HEK293 (cell line): ENCODE measurements around the gene INPP5A.
"Not testable (repeated sequence)": the region's sequence is repeated elsewhere in the genome, so short reads cannot be mapped to it uniquely, and the experiment has no call there.

ENCODE experiments used
- CTCF ChIA-PET: fragments of 350-600 bp; formaldehyde crosslinking; extraction: SDS; loops from one replicate; lab custom pipeline; 2021; ENCODE audit warnings: antibody characterized with exemption; lab: Yijun Ruan, JAX
- POLR2A ChIA-PET: fragments of 300-600 bp; formaldehyde crosslinking; extraction: SDS; loops from one replicate; lab custom pipeline; 2020; ENCODE audit warnings: antibody characterized with exemption, inconsistent platforms; lab: Yijun Ruan, JAX
- H3K27ac ChIP-seq: fragments of 200-500 bp; sonication (Bioruptor generic); 2 replicates; pipeline ENCODE4 v1.5.1; 2014; ENCODE audit warnings: low read depth, low read length, control low read depth, inconsistent platforms; ENCODE audit errors: extremely low read depth
- H3K36me3 ChIP-seq, 2 experiments: fragments of 200-500 bp in 1 of 2; sonication (Bioruptor generic) in 1 of 2; 1 replicate in 1 of 2; 2 replicates in 1 of 2; pipeline ENCODE4 v1.5.1; 2014 to 2017; ENCODE audit warnings: inconsistent platforms in 2 of 2, low read length in 2 of 2; ENCODE audit not compliant: control insufficient read depth in 2 of 2, insufficient read depth in 1 of 2
- H3K4me1 ChIP-seq: fragments of 200-500 bp; sonication (Bioruptor generic); 2 replicates; pipeline ENCODE4 v1.5.1; 2014; ENCODE audit warnings: mild to moderate bottlenecking, low read length, inconsistent platforms; ENCODE audit not compliant: control insufficient read depth, insufficient read depth
- H3K4me3 ChIP-seq: 2 replicates; pipeline ENCODE4 v1.5.1; 2011; ENCODE audit warnings: low read depth, mild to moderate bottlenecking, control low read depth, low read length, moderate library complexity
- H3K9me3 ChIP-seq: fragments of 200-500 bp; sonication (Bioruptor generic); 2 replicates; pipeline ENCODE4 v1.5.1; 2014; ENCODE audit warnings: low read depth, low read length, inconsistent platforms; ENCODE audit not compliant: control insufficient read depth, insufficient read depth
- CTCF ChIP-seq: fragments of 450-650 bp; formaldehyde crosslinking; IDR thresholded peaks from 2 replicates; pipeline ENCODE4 v1.5.1; 2016; ENCODE audit warnings: missing biosample characterization, missing genetic modification characterization
- EGR2 ChIP-seq: fragments of 450-650 bp; formaldehyde crosslinking; IDR thresholded peaks from 2 replicates; pipeline ENCODE4 v1.5.1; 2016; ENCODE audit warnings: low read depth, missing biosample characterization, missing genetic modification characterization
- FEZF1 ChIP-seq: fragments of 450-650 bp; formaldehyde crosslinking; IDR thresholded peaks from 2 replicates; pipeline ENCODE4 v1.5.1; 2016; ENCODE audit warnings: missing biosample characterization, missing genetic modification characterization
- PATZ1 ChIP-seq: fragments of 450-650 bp; formaldehyde crosslinking; IDR thresholded peaks from 2 replicates; pipeline ENCODE4 v1.5.1; 2016; ENCODE audit warnings: missing biosample characterization, missing genetic modification characterization
- REPIN1 ChIP-seq: fragments of 450-650 bp; formaldehyde crosslinking; IDR thresholded peaks from 2 replicates; pipeline ENCODE4 v1.5.1; 2017; ENCODE audit warnings: missing biosample characterization, missing genetic modification characterization, low read depth
- SP3 ChIP-seq: fragments of 450-650 bp; formaldehyde crosslinking; IDR thresholded peaks from 2 replicates; pipeline ENCODE4 v1.5.1; 2016; ENCODE audit warnings: missing biosample characterization, missing genetic modification characterization
- TCF7L2 ChIP-seq: IDR thresholded peaks from 2 replicates; pipeline ENCODE4 v1.6.1; 2011; ENCODE audit warnings: low read depth, mild to moderate bottlenecking, inconsistent platforms, low read length, moderate library complexity, borderline replicate concordance
- ZFHX2 ChIP-seq: fragments of 450-650 bp; formaldehyde crosslinking; conservative IDR thresholded peaks from 2 replicates; pipeline ENCODE4 v1.5.1; 2016; ENCODE audit warnings: missing biosample characterization, missing genetic modification characterization
- ZNF121 ChIP-seq: fragments of 450-650 bp; formaldehyde crosslinking; IDR thresholded peaks from 2 replicates; pipeline ENCODE4 v1.5.1; 2016; ENCODE audit warnings: missing biosample characterization, missing genetic modification characterization
- ZNF157 ChIP-seq: fragments of 450-650 bp; formaldehyde crosslinking; IDR thresholded peaks from 2 replicates; pipeline ENCODE4 v1.5.1; 2016; ENCODE audit warnings: missing biosample characterization, missing genetic modification characterization
- ZNF19 ChIP-seq: fragments of 450-650 bp; formaldehyde crosslinking; IDR thresholded peaks from 2 replicates; pipeline ENCODE4; 2016; ENCODE audit warnings: missing biosample characterization, missing genetic modification characterization, low read depth
- ZNF394 ChIP-seq: fragments of 450-650 bp; formaldehyde crosslinking; IDR thresholded peaks from 2 replicates; pipeline ENCODE4 v1.5.1; 2016; ENCODE audit warnings: missing biosample characterization, missing genetic modification characterization, mild to moderate bottlenecking, moderate library complexity, borderline replicate concordance
- ZNF426 ChIP-seq: fragments of 450-650 bp; formaldehyde crosslinking; IDR thresholded peaks from 2 replicates; pipeline ENCODE4 v1.5.1; 2017; ENCODE audit warnings: missing biosample characterization, missing genetic modification characterization, mild to moderate bottlenecking, inconsistent platforms, moderate library complexity
- ZNF433 ChIP-seq: fragments of 450-650 bp; formaldehyde crosslinking; IDR thresholded peaks from 2 replicates; pipeline ENCODE4 v1.5.1; 2016; ENCODE audit warnings: missing biosample characterization, missing genetic modification characterization, low read depth
- ZNF513 ChIP-seq: fragments of 450-650 bp; IDR thresholded peaks from 2 replicates; pipeline ENCODE4 v1.5.1; 2018; ENCODE audit warnings: missing biosample characterization, missing genetic modification characterization
- ZNF548 ChIP-seq: fragments of 450-650 bp; formaldehyde crosslinking; IDR thresholded peaks from 2 replicates; pipeline ENCODE4 v1.5.1; 2016; ENCODE audit warnings: missing biosample characterization, missing genetic modification characterization
- ZNF768 ChIP-seq: fragments of 450-650 bp; formaldehyde crosslinking; IDR thresholded peaks from 2 replicates; pipeline ENCODE4 v1.5.1; 2018; ENCODE audit warnings: missing biosample characterization, mild to moderate bottlenecking, missing genetic modification characterization
- ZXDB ChIP-seq: fragments of 450-650 bp; formaldehyde crosslinking; IDR thresholded peaks from 2 replicates; pipeline ENCODE4 v1.5.1; 2016; ENCODE audit warnings: missing biosample characterization, missing genetic modification characterization

Gene INPP5A

DNA sequence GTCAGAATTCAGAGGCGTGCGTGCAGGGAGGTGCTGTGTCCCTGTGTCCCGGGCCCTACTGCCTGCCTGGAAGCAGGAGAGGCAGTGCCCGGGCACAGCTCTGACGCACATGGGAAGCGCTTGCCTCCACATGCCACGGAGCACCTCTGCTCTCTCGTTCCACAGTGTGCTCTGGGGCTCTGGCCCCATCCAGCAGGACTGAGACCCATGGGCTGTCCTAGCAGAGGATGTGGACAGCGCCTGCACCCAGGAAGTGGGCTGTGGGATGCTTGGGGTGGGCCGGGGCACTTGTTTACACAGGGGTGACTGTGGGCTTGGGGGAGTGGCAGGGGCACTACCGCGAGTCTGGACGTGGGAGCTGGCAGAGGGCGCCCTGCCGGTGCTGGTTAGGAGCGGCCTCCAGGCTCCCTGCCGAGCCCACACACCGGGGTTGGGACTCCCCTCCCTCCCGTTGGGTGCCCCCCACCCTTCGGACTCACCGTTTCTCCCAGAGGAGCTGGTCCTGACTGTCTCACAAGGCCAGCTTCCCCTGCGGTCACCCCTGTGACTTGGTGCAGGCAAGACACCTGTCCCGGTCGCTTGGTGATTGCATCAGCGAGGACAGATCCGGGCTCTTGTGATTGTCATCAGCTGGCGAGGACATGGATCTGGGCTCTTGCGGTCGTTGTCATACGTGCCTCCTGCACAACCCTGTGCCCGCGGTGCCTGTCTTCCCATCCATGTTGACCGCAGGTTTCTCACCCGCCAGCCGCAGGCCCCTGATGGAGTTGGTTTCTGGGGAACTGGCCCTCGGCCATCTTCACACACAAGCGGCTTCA, 165.2 kb downstream of the INPP5A start (continued):
- no peak for TF ChIP-seq ZNF426 (tag by site-specific recombination)
- no peak for TF ChIP-seq ZNF394 (tag by site-specific recombination)
- no peak for TF ChIP-seq FEZF1 (tag by site-specific recombination)
- TF ChIP-seq ZNF19 (tag by site-specific recombination): no peak

DNA sequence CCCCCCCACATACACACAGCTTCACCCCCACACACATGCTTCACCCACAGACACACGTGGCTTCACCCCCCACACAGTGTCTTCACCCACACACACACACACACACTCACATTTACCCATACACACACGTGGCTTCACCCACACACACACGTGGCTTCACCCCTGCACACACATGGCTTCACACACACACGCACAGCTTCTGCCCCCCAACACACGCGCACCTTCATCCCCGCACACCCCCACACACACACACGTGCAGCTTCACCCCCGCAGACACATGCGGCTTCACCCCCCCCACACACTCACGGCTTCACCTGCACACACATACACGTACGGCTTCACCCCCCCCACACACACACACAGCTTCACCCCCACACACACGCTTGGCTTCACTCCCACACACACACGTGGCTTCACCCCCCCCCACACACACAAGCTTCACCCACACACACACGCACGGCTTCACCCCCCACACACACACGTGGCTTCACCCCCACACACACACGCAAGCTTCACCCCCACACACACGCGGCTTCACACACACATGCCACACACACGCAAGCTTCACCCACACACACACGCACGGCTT, 165.9 kb downstream of the INPP5A start:
- TF ChIP-seq TCF7L2 (no peak), ZNF548 (tag by site-specific recombination) (no peak), ZNF768 (no peak), REPIN1 (tag by site-specific recombination) (no peak), EGR2 (tag by site-specific recombination) (peak; percentile 26; the same call in 1 of the 2 replicates), ZNF157 (tag by site-specific recombination) (no peak), ZFHX2 (tag by site-specific recombination) (peak; percentile 66), PATZ1 (peak; percentile 16; the same call in 1 of the 2 replicates), ZNF513 (tag by site-specific recombination) (no peak), ZNF433 (tag by site-specific recombination) (no peak)
- POLR2A ChIA-PET: no interaction called here
- Histone ChIP-seq H3K4me3 (no peak overlapping the region), H3K9me3 (no peaks in the 10 kb centered on the region), H3K36me3 (peaks cover 0 to 3% of the 10 kb centered on the region in 2 experiments; a peak in 2 of 3 replicates), H3K4me1 (peaks cover 13% of the 10 kb centered on the region), H3K27ac (no peak overlapping the region)
- CTCF ChIA-PET: interaction anchor here (0.6 to 1.0 kb wide), 2 partner anchors 48 to 90 kb away, joined by 4 to 8 read pairs; no protein-coding TSS in a partner anchor

- Histone ChIP-seq H3K27ac (no peak overlapping the region), H3K4me1 (peaks cover 13% of the 10 kb centered on the region), H3K36me3 (peaks cover 0 to 3% of the 10 kb centered on the region in 2 experiments; a peak in 2 of 3 replicates), H3K4me3 (no peak overlapping the region), H3K9me3 (no peaks in the 10 kb centered on the region)
- ChIA-PET CTCF (interaction anchor here (0.6 to 0.7 kb wide), 2 partner anchors 48 to 236 kb away, joined by 3 to 8 read pairs; no protein-coding TSS in a partner anchor), POLR2A (no interaction called here)
- TF ChIP-seq CTCF (tag by site-specific recombination) (no peak), ZXDB (tag by site-specific recombination) (no peak), ZNF121 (tag by site-specific recombination) (no peak), SP3 (tag by site-specific recombination) (no peak)
Observed at GRCh38 chr10:132704008-132704814, 166.6 kb downstream of the INPP5A start.

- CTCF ChIA-PET, POLR2A ChIA-PET, H3K27ac ChIP-seq, H3K4me3 ChIP-seq, H3K36me3 ChIP-seq, H3K9me3 ChIP-seq: not testable (repeated sequence)
- H3K4me1 ChIP-seq: peaks cover 12% of the 10 kb centered on the region
Observed at GRCh38 chr10:132704815-132705064, 167.2 kb downstream of the INPP5A start.
